ENCODE data around the gene BBS7. TPM values are rescaled to one million over a fixed set of nuclear protein-coding genes. Genes with fewer than 3 reads are reported as not detected.

Gene BBS7
- total and polyA plus RNA-seq, 9 of the 15 experiments (the other 6 are each of a cell fraction or from before 2014, with no cell fraction given), result 13.4 to 25.8 (median 16.4) TPM

GRCh38 chr4:121794505-121795188 lies 75.6 kb downstream of the BBS7 start (continued):
- TF ChIP-seq, protein P1, sequence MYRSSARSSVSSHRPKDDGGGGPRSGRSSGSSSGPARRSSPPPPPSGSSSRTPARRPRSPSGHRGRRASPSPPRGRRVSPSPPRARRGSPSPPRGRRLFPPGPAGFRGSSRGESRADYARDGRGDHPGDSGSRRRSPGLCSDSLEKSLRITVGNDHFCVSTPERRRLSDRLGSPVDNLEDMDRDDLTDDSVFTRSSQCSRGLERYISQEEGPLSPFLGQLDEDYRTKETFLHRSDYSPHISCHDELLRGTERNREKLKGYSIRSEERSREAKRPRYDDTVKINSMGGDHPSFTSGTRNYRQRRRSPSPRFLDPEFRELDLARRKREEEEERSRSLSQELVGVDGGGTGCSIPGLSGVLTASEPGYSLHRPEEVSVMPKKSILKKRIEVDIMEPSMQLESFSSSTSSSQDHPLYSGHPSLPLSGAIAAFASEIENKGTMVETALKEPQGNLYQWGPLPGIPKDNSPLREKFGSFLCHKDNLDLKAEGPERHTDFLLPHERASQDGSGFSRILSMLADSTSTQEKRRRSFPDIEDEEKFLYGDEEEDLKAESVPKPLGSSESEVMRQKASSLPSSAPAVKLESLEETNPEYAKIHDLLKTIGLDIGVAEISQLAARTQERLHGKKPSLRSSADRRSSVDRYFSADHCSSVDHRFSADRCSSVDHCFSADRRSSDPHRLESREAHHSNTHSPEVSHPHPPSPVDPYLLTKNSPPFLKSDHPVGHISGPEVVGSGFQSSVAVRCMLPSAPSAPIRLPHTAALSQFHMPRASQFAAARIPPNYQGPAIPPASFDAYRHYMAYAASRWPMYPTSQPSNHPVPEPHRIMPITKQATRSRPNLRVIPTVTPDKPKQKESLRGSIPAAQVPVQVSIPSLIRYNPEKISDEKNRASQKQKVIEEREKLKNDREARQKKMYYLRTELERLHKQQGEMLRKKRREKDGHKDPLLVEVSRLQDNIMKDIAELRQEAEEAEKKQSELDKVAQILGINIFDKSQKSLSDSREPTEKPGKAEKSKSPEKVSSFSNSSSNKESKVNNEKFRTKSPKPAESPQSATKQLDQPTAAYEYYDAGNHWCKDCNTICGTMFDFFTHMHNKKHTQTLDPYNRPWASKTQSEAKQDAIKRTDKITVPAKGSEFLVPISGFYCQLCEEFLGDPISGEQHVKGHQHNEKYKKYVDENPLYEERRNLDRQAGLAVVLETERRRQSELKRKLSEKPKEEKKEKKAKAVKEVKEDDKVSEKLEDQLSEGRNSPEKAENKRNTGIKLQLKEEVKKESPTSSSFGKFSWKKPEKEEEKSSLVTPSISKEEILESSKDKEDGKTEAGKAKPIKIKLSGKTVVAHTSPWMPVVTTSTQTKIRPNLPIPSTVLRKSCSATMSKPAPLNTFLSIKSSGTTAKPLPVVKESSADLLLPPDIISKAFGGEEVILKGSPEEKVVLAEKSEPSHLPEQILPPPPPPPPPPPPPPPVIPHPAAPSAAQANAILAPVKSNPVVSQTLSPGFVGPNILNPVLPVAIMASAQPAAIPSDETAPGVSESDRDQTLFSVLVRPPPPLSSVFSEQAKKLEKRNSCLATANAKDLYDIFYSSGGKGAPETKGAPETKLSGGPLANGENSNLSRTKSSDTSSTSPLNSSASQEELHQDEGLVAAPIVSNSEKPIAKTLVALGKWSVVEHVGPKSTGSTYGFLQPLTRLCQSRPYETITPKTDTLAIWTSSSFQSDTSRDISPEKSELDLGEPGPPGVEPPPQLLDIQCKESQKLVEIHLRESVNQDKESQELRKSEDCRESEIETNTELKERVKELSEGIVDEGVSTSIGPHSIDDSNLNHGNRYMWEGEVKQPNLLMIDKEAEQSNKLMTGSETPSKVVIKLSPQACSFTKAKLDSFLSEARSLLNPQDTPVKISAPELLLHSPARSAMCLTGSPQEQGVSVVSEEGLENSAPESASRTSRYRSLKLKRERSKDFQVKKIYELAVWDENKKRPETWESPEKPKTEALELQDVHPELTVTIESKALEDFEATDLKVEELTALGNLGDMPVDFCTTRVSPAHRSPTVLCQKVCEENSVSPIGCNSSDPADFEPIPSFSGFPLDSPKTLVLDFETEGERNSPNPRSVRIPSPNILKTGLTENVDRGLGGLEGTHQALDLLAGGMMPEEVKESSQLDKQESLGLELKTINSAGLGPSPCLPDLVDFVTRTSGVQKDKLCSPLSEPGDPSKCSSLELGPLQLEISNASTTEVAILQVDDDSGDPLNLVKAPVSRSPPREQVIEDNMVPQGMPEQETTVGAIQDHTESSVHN (IDR thresholded peaks at IDR 0.05; ENCODE audit: borderline replicate concordance in 1 of 2, low read depth in 1 of 2), result no peak
- TF ChIP-seq ZNF445 (CRISPR knock-in tag; IDR thresholded peaks at IDR 0.05; ENCODE audit: low read depth) (no peak), TBL1XR1 (IDR thresholded peaks at IDR 0.05; ENCODE audit: low read length in 2 of 2) (peak; percentile 27 to 89; a peak in 2 of 4 replicates), E2F8 (IDR thresholded peaks at IDR 0.05; ENCODE audit: low read depth, partially characterized antibody) (no peak), L3MBTL2 (IDR thresholded peaks at IDR 0.05) (peak; percentile 52), GMEB1 (CRISPR knock-in tag; IDR thresholded peaks at IDR 0.05) (0 out of 2 replicates have a peak, but pooled peaks have one; percentile 15), MNT (conservative IDR thresholded peaks at IDR 0.05) (peak in 1 of 2 experiments; percentile 54; a peak in 1 of 4 replicates), STAT5A (IDR thresholded peaks at IDR 0.05; ENCODE audit: borderline replicate concordance, low read length) (peak; percentile 96)
- TF ChIP-seq, protein P2, sequence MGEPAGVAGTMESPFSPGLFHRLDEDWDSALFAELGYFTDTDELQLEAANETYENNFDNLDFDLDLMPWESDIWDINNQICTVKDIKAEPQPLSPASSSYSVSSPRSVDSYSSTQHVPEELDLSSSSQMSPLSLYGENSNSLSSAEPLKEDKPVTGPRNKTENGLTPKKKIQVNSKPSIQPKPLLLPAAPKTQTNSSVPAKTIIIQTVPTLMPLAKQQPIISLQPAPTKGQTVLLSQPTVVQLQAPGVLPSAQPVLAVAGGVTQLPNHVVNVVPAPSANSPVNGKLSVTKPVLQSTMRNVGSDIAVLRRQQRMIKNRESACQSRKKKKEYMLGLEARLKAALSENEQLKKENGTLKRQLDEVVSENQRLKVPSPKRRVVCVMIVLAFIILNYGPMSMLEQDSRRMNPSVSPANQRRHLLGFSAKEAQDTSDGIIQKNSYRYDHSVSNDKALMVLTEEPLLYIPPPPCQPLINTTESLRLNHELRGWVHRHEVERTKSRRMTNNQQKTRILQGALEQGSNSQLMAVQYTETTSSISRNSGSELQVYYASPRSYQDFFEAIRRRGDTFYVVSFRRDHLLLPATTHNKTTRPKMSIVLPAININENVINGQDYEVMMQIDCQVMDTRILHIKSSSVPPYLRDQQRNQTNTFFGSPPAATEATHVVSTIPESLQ (CRISPR knock-in tag; IDR thresholded peaks at IDR 0.05), result no peak
